Activated naive CD4-positive, alpha-beta T cell treated with anti-CD3 and anti-CD28 coated beads, Interleukin-2, amount 10 ng/mL, durations not matched to agents 7 days and 5 days (primary cell): ENCODE results near the gene FABP1.

Experiments used
- CTCF ChIA-PET: fragments of 350-600 bp; sonication (Branson Sonifier 250); formaldehyde crosslinking; loops from one replicate; lab custom pipeline; 2021; ENCODE audit warnings: antibody characterized with exemption; lab: Charles Lee
- DNase-seq: peaks from one replicate; pipeline ENCODE4 v3.0.0-alpha.2; 2020
- H3K27ac Mint-ChIP-seq: one replicate; pipeline ENCODE4 v1.8.0; 2021; ENCODE audit warnings: mild to moderate bottlenecking, moderate library complexity, mixed read lengths
- H3K27me3 Mint-ChIP-seq: one replicate; pipeline ENCODE4 v1.8.0; 2021; ENCODE audit warnings: mild to moderate bottlenecking, mixed read lengths
- H3K36me3 Mint-ChIP-seq: one replicate; pipeline ENCODE4 v1.8.0; 2021; ENCODE audit warnings: mixed read lengths
- H3K4me1 Mint-ChIP-seq: one replicate; pipeline ENCODE4 v1.8.0; 2021; ENCODE audit warnings: mixed read lengths
- H3K4me3 Mint-ChIP-seq: one replicate; pipeline ENCODE4 v1.8.0; 2021; ENCODE audit warnings: mild to moderate bottlenecking, moderate library complexity, mixed read lengths
- H3K9me3 Mint-ChIP-seq: one replicate; pipeline ENCODE4 v1.8.0; 2021; ENCODE audit warnings: mixed read lengths

FABP1 gene

DNA sequence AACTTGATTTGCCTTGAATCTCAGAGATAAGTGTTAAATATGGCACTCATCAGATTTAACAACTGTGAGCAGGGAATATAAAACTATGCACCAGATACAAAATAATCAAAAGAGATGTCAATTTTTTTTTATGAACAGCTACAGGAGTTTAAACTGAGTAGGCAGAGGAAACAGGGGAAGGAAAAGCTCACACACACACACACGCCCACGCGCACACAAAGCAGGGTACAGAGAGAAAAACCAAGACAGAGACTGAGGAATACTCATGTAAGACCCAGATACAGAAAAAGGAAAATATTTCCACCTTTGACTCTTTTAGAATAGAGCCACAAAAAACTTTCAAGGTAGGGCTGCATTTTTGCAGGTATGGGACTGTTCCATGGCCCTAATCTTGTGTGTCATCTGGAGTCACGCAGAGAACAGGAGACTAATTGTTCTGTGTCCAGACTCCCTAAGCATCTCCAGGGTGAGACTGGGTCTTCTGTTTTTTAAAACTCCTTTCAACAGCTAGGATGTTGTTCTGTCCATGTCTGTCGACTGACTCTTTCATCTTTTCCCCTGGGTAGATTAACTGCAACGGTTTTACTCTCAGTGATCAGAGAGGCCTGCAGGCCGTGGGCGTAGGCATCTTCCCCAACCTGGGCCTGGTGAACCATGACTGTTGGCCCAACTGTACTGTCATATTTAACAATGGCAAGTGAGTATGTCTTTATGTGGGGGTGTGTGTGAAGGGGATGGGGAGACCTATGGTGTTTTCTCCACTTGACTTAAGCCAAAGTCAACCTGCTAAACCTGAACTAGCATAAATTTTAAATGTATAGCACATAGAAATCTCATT, 37.2 kb downstream of the FABP1 start:
- Mint-ChIP-seq H3K4me3 (no peak overlapping the region), H3K4me1 (peaks cover 3% of the 10 kb centered on the region), H3K27me3 (no peaks in the 10 kb centered on the region), H3K27ac (no peak overlapping the region), H3K9me3 (no peaks in the 10 kb centered on the region), H3K36me3 (no peaks in the 10 kb centered on the region)
- DNase-seq, result no peak
- CTCF ChIA-PET, result interaction anchor here (2.8 kb wide), 1 partner anchor 30 kb away, joined by 10 read pairs; no protein-coding TSS in a partner anchor

DNA sequence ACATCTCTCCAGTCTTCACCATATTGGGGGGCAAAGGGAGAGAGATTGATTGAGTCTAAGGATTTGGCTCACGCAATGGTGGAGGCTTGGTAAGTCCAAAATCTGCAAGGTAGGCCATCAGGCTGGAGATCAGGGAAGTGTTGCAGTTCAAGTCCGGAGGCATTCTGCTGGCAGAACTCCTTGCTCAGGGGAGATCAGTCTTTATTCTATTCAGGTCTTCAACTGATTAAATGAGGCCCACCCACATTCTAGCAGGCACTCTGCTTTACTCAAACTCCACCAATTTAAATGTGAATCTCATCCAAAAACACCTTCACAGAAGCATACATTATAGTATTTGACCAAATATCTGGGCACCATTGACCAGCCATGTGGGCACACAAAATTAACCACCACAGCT, 38.9 kb downstream of the FABP1 start:
- no peak overlapping the region for H3K4me3 Mint-ChIP-seq
- no peak for DNase-seq
- CTCF ChIA-PET, result no interaction called here
- no peak overlapping the region for H3K27ac Mint-ChIP-seq
- no peaks in the 10 kb centered on the region for H3K27me3 Mint-ChIP-seq
- no peaks in the 10 kb centered on the region for H3K9me3 Mint-ChIP-seq
- H3K36me3 Mint-ChIP-seq, result no peaks in the 10 kb centered on the region
- H3K4me1 Mint-ChIP-seq, result peaks cover 3% of the 10 kb centered on the region

- CTCF ChIA-PET, result no interaction called here
- Mint-ChIP-seq H3K27ac (no peak overlapping the region), H3K4me3 (no peak overlapping the region), H3K4me1 (peaks cover 3% of the 10 kb centered on the region), H3K9me3 (no peaks in the 10 kb centered on the region), H3K36me3 (no peaks in the 10 kb centered on the region), H3K27me3 (no peaks in the 10 kb centered on the region)
- no peak for DNase-seq
Measured at GRCh38 chr2:88087763-88088162, 40.1 kb downstream of the FABP1 start.

DNA sequence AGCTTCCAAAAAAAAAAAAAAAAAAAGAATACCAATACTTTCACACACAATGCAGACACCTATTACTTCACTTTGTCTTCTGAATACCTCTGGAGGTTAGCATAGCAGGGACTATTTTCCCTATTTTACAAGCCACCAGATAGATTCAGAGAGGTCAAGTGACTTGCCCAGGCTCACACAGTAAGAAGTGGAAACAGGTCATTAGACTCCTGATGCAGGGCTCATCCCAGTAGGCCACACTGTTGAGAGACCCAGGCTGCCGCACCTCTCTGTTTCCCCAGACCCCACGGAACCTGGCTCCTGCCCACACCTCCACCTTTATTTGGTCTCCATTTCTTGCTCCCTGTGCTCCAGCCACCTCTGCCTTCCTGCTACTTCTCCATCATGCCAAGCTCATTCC, 40.8 kb downstream of the FABP1 start:
- Mint-ChIP-seq H3K4me1 (peaks cover 3% of the 10 kb centered on the region), H3K27me3 (no peaks in the 10 kb centered on the region), H3K27ac (no peak overlapping the region), H3K36me3 (no peaks in the 10 kb centered on the region), H3K9me3 (no peaks in the 10 kb centered on the region), H3K4me3 (no peak overlapping the region)
- CTCF ChIA-PET, result no interaction called here
- no peak for DNase-seq

DNA sequence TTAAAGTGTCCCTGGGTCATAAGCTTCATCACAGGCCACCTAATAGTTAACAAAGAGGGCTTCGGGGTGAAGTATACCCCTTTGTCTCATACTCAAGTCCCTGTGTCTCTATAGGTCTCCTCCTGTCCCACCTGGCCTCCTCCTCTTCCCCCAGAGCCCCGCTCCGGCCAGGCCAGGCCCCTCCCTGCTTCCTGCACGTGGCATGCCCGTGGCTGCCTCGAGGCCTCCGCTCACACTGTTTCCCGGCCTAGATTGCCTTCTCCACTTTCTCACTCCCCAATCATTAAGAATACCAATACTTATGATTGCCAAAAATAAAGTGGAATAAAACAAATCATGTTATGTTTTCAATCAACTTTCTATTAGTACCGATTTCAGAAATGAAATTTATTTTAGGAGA, 41.5 kb downstream of the FABP1 start:
- Mint-ChIP-seq H3K36me3 (no peaks in the 10 kb centered on the region), H3K27ac (no peak overlapping the region), H3K4me3 (no peak overlapping the region), H3K4me1 (peaks cover 3% of the 10 kb centered on the region), H3K9me3 (no peaks in the 10 kb centered on the region), H3K27me3 (no peaks in the 10 kb centered on the region)
- CTCF ChIA-PET, result no interaction called here
- DNase-seq, result no peak

DNA sequence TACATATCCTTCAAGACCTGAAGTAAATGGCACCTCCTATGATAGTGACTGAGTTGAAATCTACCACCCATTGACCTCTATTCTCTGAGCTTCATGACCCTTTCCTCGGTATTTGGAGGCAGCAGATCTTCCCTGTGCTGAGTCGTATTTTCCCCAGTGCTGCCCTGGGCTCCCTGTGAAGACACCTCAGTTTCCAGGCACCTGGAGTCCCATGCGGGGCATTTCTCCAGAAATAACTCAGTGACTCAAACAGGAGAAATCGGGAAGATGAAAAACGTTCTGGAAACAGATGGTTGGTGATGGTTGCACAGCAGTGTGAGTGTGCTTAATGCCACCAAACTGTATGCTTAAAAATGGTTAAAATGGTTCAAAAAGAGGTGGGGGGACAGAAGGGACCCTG, 42.3 kb downstream of the FABP1 start:
- Mint-ChIP-seq H3K36me3 (no peaks in the 10 kb centered on the region), H3K9me3 (no peaks in the 10 kb centered on the region), H3K27ac (no peak overlapping the region), H3K4me1 (peaks cover 3% of the 10 kb centered on the region), H3K4me3 (no peak overlapping the region), H3K27me3 (no peaks in the 10 kb centered on the region)
- CTCF ChIA-PET, result no interaction called here
- DNase-seq, result no peak

DNA sequence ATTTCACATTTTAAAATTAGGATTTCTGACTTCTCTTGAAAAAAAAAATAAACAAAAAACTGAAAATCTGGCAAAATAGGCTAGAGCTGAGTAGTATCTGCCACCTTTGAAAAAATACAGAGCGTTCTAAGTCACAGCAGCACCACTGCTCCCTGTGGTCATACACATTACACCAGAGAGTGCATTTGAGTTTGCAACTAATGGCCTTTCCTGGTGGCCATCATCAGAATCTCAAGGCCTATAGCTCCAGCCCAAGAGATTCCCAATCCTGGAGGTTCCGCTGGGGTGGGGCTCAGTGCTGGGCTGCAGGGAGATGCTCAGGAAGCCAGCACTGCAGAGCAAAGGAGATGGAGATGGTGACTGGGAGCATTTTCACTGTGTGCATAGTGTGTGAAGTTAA, 42.8 kb downstream of the FABP1 start:
- CTCF ChIA-PET, result no interaction called here
- Mint-ChIP-seq H3K9me3 (no peaks in the 10 kb centered on the region), H3K4me3 (no peak overlapping the region), H3K27ac (no peak overlapping the region), H3K4me1 (no peaks in the 10 kb centered on the region), H3K27me3 (no peaks in the 10 kb centered on the region), H3K36me3 (no peaks in the 10 kb centered on the region)
- no peak for DNase-seq

- H3K36me3 Mint-ChIP-seq, result no peaks in the 10 kb centered on the region
- H3K27ac Mint-ChIP-seq, result no peak overlapping the region
- H3K9me3 Mint-ChIP-seq, result no peaks in the 10 kb centered on the region
- no peaks in the 10 kb centered on the region for H3K4me1 Mint-ChIP-seq
- no peaks in the 10 kb centered on the region for H3K27me3 Mint-ChIP-seq
- DNase-seq, result no peak
- H3K4me3 Mint-ChIP-seq, result no peak overlapping the region
- CTCF ChIA-PET, result interaction anchor here (1.1 to 2.8 kb wide), 2 partner anchors 22 to 109 kb away, joined by 3 to 9 read pairs; no protein-coding TSS in a partner anchor
Measured at GRCh38 chr2:88082781-88083180, 45.1 kb downstream of the FABP1 start.

GRCh38 chr2:88081924-88082608, 45.8 kb downstream of the FABP1 start:
- DNase-seq, result no peak
- Mint-ChIP-seq H3K27ac (no peak overlapping the region), H3K4me1 (no peaks in the 10 kb centered on the region), H3K4me3 (no peak overlapping the region), H3K36me3 (no peaks in the 10 kb centered on the region), H3K27me3 (no peaks in the 10 kb centered on the region), H3K9me3 (no peaks in the 10 kb centered on the region)
- CTCF ChIA-PET, result interaction anchor here (1.1 to 2.8 kb wide), 2 partner anchors 21 to 110 kb away, joined by 3 to 9 read pairs; no protein-coding TSS in a partner anchor

DNA sequence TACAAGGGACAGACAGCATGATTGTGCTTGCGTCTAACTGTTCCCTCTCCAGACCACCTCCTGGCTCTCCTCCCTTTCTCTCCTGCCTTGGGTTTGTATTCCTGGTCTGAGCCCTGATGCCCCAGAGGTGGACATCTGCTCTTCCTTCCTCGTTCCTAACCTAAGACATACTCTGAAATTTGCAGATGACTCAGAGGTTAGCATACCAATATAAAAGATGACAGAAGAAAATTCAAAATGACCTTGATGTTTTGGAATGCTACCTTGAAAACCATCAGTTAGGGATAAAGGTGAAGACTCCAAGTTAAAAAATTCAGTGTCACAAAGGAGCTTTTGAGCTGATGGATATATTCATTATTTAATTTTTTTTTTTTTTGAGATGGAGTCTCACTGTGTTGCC, 47.3 kb downstream of the FABP1 start:
- no peak overlapping the region for H3K27ac Mint-ChIP-seq
- H3K36me3 Mint-ChIP-seq, result no peaks in the 10 kb centered on the region
- H3K9me3 Mint-ChIP-seq, result no peaks in the 10 kb centered on the region
- no peak overlapping the region for H3K4me3 Mint-ChIP-seq
- no peak for DNase-seq
- no peaks in the 10 kb centered on the region for H3K27me3 Mint-ChIP-seq
- H3K4me1 Mint-ChIP-seq, result no peaks in the 10 kb centered on the region
- CTCF ChIA-PET, result interaction anchor here (2.8 kb wide), 1 partner anchor 20 kb away, joined by 9 read pairs; no protein-coding TSS in a partner anchor

GRCh38 chr2:88078643-88079172, 49.2 kb downstream of the FABP1 start:
- Mint-ChIP-seq H3K9me3 (no peaks in the 10 kb centered on the region), H3K36me3 (no peaks in the 10 kb centered on the region), H3K4me3 (no peak overlapping the region), H3K4me1 (no peaks in the 10 kb centered on the region), H3K27me3 (peaks cover 5% of the 10 kb centered on the region), H3K27ac (no peak overlapping the region)
- no peak for DNase-seq
- CTCF ChIA-PET, result interaction anchor here (1.2 kb wide), 1 partner anchor 18 kb away, joined by 3 read pairs; no protein-coding TSS in a partner anchor

DNA sequence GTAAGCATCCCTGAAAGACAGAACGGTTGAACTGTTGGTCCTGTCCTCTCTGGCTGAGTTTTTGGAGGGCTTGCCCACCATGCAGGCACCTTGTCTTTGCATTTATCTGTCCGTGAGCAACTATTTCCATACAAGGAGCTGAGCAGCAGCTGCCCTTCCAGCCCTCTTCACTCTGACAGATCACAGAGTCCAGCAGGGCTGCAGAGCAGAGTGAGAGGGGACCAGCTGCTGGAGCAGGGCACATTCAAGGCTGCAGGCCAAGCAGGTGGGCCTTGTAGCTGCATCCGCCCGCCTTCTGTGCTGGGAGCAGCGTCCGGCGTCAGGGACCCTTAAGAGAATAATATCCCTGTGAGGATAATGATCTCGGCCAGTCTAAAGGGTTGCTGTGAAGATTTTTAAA, 50.8 kb downstream of the FABP1 start:
- H3K4me3 Mint-ChIP-seq, result no peak overlapping the region
- no peaks in the 10 kb centered on the region for H3K36me3 Mint-ChIP-seq
- CTCF ChIA-PET, result no interaction called here
- no peak overlapping the region for H3K27ac Mint-ChIP-seq
- peaks cover 5% of the 10 kb centered on the region for H3K27me3 Mint-ChIP-seq
- DNase-seq, result no peak
- no peaks in the 10 kb centered on the region for H3K4me1 Mint-ChIP-seq
- no peaks in the 10 kb centered on the region for H3K9me3 Mint-ChIP-seq

DNA sequence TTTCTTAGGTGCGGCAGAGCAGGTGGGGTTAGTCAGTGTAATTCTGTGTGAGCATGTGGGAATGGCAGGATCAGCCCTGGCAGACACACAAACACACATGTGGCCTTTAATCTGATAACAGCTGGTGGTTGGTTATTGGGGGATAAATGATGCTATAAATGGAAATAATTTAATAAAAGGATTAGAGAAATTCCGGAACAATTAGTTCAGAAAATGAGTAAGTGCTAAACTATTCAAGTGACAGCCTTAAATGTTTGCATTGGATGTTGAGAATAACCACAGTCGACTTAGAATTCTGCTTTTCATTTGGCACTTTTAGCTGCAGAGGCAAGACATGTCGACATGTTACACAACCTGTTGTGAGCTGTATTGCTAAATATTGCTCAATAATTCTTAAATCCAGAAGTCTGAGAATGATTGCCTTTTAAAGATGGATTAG, 53.0 kb downstream of the FABP1 start:
- no peak overlapping the region for H3K27ac Mint-ChIP-seq

GRCh38 chr2:88074150-88074549, 53.7 kb downstream of the FABP1 start:
- Mint-ChIP-seq H3K9me3 (no peaks in the 10 kb centered on the region), H3K27ac (no peak overlapping the region), H3K4me3 (no peak overlapping the region), H3K27me3 (peaks cover 5% of the 10 kb centered on the region), H3K4me1 (no peaks in the 10 kb centered on the region), H3K36me3 (no peaks in the 10 kb centered on the region)
- CTCF ChIA-PET, result no interaction called here
- no peak for DNase-seq

More for the DNA sequence above, 53.0 kb downstream of the FABP1 start:
- no peak for DNase-seq
- H3K36me3 Mint-ChIP-seq, result no peaks in the 10 kb centered on the region
- no peaks in the 10 kb centered on the region for H3K9me3 Mint-ChIP-seq
- H3K4me1 Mint-ChIP-seq, result no peaks in the 10 kb centered on the region
- no peak overlapping the region for H3K4me3 Mint-ChIP-seq
- CTCF ChIA-PET, result no interaction called here
- H3K27me3 Mint-ChIP-seq, result peaks cover 5% of the 10 kb centered on the region
